ENCODE data around the gene KCNH1. TPM values are rescaled to one million over a fixed set of nuclear protein-coding genes. Genes with fewer than 3 reads are reported as not detected.

Gene KCNH1
- total RNA-seq, 2 donors from 2014 or later = 0.68 to 1.2 TPM

DNA sequence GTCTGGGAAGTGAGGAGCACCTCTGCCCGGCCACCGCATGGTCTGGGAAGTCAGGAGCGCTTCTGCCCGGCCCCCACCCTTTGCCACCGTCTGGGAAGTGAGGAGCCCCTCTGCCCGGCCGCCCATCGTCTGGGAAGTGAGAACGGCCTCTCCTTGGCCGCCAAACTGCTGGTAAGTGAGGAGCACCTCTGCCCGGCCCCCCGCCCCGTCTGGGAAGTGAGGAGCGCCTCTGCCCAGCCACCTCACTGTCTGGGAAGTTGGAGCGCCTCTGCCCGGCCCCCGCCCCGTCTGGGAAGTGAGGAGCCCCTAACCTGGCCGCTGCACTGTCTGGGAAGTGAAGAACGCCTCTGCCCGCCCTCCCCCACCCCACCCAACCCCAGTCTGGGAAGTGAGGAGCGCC, 22.6 kb downstream of the KCNH1 start:
- Histone ChIP-seq H3K27me3 (replicated peaks; ENCODE audit: insufficient read depth) (no peaks in the 10 kb centered on the region), H3K4me1 (replicated peaks) (no peaks in the 10 kb centered on the region), H3K36me3 (no peaks in the 10 kb centered on the region), H3K9me3 (no peaks in the 10 kb centered on the region), H3K4me3 (no peak overlapping the region), H3K27ac (no peak overlapping the region)
- intact Hi-C loops (cut with DNase I) = no loop called here
- no peak for TF ChIP-seq POLR2AphosphoS5 (IDR thresholded peaks at IDR 0.05)
- TF ChIP-seq, protein P1, sequence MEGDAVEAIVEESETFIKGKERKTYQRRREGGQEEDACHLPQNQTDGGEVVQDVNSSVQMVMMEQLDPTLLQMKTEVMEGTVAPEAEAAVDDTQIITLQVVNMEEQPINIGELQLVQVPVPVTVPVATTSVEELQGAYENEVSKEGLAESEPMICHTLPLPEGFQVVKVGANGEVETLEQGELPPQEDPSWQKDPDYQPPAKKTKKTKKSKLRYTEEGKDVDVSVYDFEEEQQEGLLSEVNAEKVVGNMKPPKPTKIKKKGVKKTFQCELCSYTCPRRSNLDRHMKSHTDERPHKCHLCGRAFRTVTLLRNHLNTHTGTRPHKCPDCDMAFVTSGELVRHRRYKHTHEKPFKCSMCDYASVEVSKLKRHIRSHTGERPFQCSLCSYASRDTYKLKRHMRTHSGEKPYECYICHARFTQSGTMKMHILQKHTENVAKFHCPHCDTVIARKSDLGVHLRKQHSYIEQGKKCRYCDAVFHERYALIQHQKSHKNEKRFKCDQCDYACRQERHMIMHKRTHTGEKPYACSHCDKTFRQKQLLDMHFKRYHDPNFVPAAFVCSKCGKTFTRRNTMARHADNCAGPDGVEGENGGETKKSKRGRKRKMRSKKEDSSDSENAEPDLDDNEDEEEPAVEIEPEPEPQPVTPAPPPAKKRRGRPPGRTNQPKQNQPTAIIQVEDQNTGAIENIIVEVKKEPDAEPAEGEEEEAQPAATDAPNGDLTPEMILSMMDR (IDR thresholded peaks at IDR 0.05) = no peak
- no peak for TF ChIP-seq POLR2A (IDR thresholded peaks at IDR 0.05)
- DNase-seq (ENCODE audit: low spot score) = no peak
- WGBS = 82% methylated on average over 21 of the region's 22 CpGs

DNA sequence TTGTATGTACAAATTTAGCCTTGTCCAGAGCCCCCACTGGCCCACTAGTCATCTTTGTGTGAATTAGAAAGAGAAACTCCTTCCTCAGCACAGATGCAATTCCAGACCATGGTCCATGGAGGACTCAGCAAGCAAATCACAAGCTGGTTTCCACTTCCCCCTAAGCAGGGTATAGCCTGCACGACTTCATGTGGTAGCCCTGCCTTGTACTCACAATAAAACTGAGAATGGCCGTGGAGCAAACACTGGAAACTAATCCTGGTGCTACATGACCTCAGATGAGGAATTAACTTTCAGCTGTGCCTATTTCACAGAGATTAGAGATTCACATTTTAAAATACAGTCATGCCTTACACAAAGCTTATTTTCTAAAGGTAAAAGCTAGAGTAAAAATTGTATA, 32.5 kb downstream of the KCNH1 start:
- TF ChIP-seq, protein P1 (IDR thresholded peaks at IDR 0.05) = no peak
- TF ChIP-seq POLR2AphosphoS5 (IDR thresholded peaks at IDR 0.05) = no peak
- TF ChIP-seq POLR2A (IDR thresholded peaks at IDR 0.05) = no peak
- Histone ChIP-seq H3K4me3 (no peak overlapping the region), H3K4me1 (replicated peaks) (no peaks in the 10 kb centered on the region), H3K36me3 (no peaks in the 10 kb centered on the region), H3K9me3 (no peaks in the 10 kb centered on the region), H3K27ac (no peak overlapping the region), H3K27me3 (replicated peaks; ENCODE audit: insufficient read depth) (no peaks in the 10 kb centered on the region)
- 48% methylated on average over 2 of the region's 2 CpGs for WGBS
- intact Hi-C loops (cut with DNase I) = no loop called here
- DNase-seq (ENCODE audit: low spot score) = no peak

DNA sequence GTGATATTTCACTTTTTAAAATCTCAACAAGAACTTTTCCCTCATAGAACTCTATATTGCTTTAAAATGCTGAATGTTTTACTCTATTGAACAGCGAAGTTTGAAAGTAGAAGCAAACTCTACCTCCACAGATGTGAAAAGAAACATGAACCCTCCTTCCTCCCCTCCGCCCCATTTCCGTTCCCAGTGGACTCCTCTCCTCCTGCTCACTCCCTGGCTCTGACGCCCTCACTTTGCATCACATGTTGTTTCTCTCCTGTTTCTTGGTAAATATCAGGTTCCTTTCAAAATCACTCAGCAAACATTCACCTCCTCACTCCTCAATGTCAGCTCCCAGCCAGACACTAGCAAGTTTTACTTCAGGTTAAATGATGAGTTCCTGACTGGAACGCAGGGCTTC, 34.6 kb downstream of the KCNH1 start:
- H3K36me3 ChIP-seq = no peaks in the 10 kb centered on the region
- TF ChIP-seq POLR2AphosphoS5 (IDR thresholded peaks at IDR 0.05) = no peak
- 53% methylated on average over 5 of the region's 5 CpGs for WGBS
- H3K9me3 ChIP-seq = no peaks in the 10 kb centered on the region
- no peaks in the 10 kb centered on the region for H3K4me1 ChIP-seq (replicated peaks)
- no peak overlapping the region for H3K4me3 ChIP-seq
- DNase-seq (ENCODE audit: low spot score) = no peak
- intact Hi-C loops (cut with DNase I) = no loop called here
- H3K27ac ChIP-seq = no peak overlapping the region
- H3K27me3 ChIP-seq (replicated peaks; ENCODE audit: insufficient read depth) = no peaks in the 10 kb centered on the region

DNA sequence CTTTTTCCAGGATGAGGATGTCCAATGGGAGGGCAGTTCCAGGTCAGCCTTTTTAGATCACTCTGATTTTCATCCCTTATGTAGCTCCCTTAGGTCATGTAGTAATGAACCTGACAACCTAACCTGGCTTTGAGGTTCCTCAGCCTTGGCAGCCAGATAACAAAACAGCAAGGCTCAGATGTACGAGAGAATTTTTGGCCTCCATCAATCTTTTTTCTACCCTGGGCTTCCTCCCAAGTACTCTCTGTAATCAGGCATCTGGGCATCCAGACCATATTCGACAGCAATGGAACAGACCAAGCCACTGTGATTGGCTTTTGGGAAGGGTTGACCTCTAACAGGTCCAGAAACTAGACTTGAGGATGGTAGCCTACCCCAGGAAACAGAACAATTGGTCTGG, 38.6 kb downstream of the KCNH1 start:
- H3K27me3 ChIP-seq (replicated peaks; ENCODE audit: insufficient read depth) = no peaks in the 10 kb centered on the region
- TF ChIP-seq, protein P1 (IDR thresholded peaks at IDR 0.05) = no peak
- no peak for TF ChIP-seq POLR2AphosphoS5 (IDR thresholded peaks at IDR 0.05)
- no peak for TF ChIP-seq POLR2A (IDR thresholded peaks at IDR 0.05)
- intact Hi-C loops (cut with DNase I) = no loop called here
- no peak for DNase-seq (ENCODE audit: low spot score)
- H3K9me3 ChIP-seq = no peaks in the 10 kb centered on the region
- H3K4me1 ChIP-seq (replicated peaks) = no peaks in the 10 kb centered on the region
- H3K4me3 ChIP-seq = no peak overlapping the region
- no peak overlapping the region for H3K27ac ChIP-seq
- 82% methylated on average over 2 of the region's 2 CpGs for WGBS
- no peaks in the 10 kb centered on the region for H3K36me3 ChIP-seq

DNA sequence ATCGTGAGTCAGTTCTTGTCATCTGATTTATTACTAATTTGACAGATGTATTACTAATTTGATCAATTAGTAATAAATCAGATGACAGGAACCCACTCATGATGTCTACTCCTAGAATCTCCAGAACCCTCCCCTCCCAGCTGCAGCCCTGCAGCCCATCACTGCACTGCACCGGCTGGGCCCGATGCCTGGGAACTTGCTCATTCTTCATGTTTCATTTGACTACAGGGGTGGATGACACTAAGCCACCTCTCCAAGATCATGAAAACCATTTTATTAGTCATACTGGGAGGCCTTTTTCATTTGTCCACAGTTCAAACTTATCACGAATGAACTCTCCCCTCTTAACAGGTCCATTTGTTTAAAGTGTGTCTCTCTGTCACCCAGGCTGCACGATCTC, 41.0 kb downstream of the KCNH1 start:
- H3K27me3 ChIP-seq (replicated peaks; ENCODE audit: insufficient read depth) = no peaks in the 10 kb centered on the region
- DNase-seq (ENCODE audit: low spot score) = no peak
- H3K4me1 ChIP-seq (replicated peaks) = no peaks in the 10 kb centered on the region
- intact Hi-C loops (cut with DNase I) = no loop called here
- TF ChIP-seq POLR2AphosphoS5 (IDR thresholded peaks at IDR 0.05) (no peak), POLR2A (IDR thresholded peaks at IDR 0.05) (no peak)
- TF ChIP-seq, protein P1 (IDR thresholded peaks at IDR 0.05) = no peak
- H3K27ac ChIP-seq = no peak overlapping the region
- H3K9me3 ChIP-seq = no peaks in the 10 kb centered on the region
- WGBS = 83% methylated on average over 5 of the region's 5 CpGs
- no peaks in the 10 kb centered on the region for H3K36me3 ChIP-seq
- no peak overlapping the region for H3K4me3 ChIP-seq

Measured in prostate gland (tissue), 2 donors.